ENCODE measurements around the gene PZP. TPM values are rescaled to one million over a fixed set of nuclear protein-coding genes. Genes with fewer than 3 reads are reported as not detected.
"Not testable (repeated sequence)": the region's sequence is repeated elsewhere in the genome, so short reads cannot be mapped to it uniquely, and the experiment has no call there.

PZP gene
- total RNA-seq (2014; rRNA removed; shearing (Covaris generic); ENCODE audit: low replicate concordance): not detected in 2 replicates

DNA sequence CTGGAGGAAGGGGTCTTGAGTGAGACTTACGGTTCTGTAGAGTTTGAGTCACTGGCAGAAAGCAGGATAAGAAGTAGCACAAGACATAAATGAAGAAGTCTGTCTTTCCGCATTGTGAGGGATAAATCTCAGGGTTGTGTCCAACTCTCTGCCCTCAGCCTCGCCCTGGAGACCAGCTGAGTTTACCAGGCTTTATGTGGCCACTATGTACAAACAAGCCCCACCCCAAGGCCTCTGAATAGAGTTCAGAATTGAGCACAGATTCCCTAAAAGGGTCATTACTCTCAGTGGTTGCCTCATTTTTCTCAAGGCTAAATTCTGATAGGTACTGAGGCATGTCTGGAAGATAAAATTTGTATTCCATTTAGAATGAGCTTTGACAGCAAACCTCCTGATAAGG lies at the start of gene PZP:
Gene PZP (minus strand): TSS at position 167 of the 400 bp plus-strand sequence. CDS start 54 bp downstream, at position 113.
- Histone ChIP-seq H2AFZ (ENCODE audit: low read length) (no peak within 1 kb of the TSS), H3K4me3 (ENCODE audit: low read length) (no peak within 1 kb of the TSS), H3K9me2 (replicated peaks; ENCODE audit: insufficient read depth, low read length) (no peaks in the 10 kb centered on the region), H3K4me2 (ENCODE audit: low read depth, low read length, poor library complexity, severe bottlenecking) (no peak within 1 kb of the TSS), H3K79me2 (ENCODE audit: low read length) (no peaks in the 10 kb centered on the region), H3K36me3 (ENCODE audit: insufficient read depth, low read length) (no peaks in the 10 kb centered on the region), H3K4me1 (ENCODE audit: low read length) (no peaks in the 10 kb centered on the region), H3K9ac (ENCODE audit: low read length) (no peak within 1 kb of the TSS), H3K9me3 (ENCODE audit: low read length) (no peaks in the 10 kb centered on the region), H3K27me3 (ENCODE audit: low read length) (no peaks in the 10 kb centered on the region), H4K20me1 (ENCODE audit: insufficient read depth, low read depth, low read length) (no peaks in the 10 kb centered on the region), H3K27ac (ENCODE audit: low read length) (no peak within 1 kb of the TSS)
- DNase-seq: no peak

- H3K9ac ChIP-seq (ENCODE audit: low read length): no peak overlapping the region
Measured at GRCh38 chr12:9256758-9257405, 48.7 kb upstream of the PZP start.

GRCh38 chr12:9256341-9256740 lies 48.1 kb upstream of the PZP start:
- no peak overlapping the region for H3K4me2 ChIP-seq (ENCODE audit: low read depth, low read length, poor library complexity, severe bottlenecking)
- no peak overlapping the region for H3K4me3 ChIP-seq (ENCODE audit: low read length)
- H3K9me3 ChIP-seq (ENCODE audit: low read length): no peaks in the 10 kb centered on the region
- no peak for DNase-seq
- H3K9me2 ChIP-seq (replicated peaks; ENCODE audit: insufficient read depth, low read length): no peaks in the 10 kb centered on the region
- no peaks in the 10 kb centered on the region for H3K4me1 ChIP-seq (ENCODE audit: low read length)
- H3K27ac ChIP-seq (ENCODE audit: low read length): no peak overlapping the region
- no peaks in the 10 kb centered on the region for H3K79me2 ChIP-seq (ENCODE audit: low read length)
- H3K9ac ChIP-seq (ENCODE audit: low read length): no peak overlapping the region
- H3K36me3 ChIP-seq (ENCODE audit: insufficient read depth, low read length): no peaks in the 10 kb centered on the region
- H2AFZ ChIP-seq (ENCODE audit: low read length): no peak overlapping the region
- no peaks in the 10 kb centered on the region for H4K20me1 ChIP-seq (ENCODE audit: insufficient read depth, low read depth, low read length)
- no peaks in the 10 kb centered on the region for H3K27me3 ChIP-seq (ENCODE audit: low read length)

More at GRCh38 chr12:9256758-9257405, 48.7 kb upstream of the PZP start:
- H3K9me3 ChIP-seq (ENCODE audit: low read length): no peaks in the 10 kb centered on the region
- no peak overlapping the region for H3K27ac ChIP-seq (ENCODE audit: low read length)
- H3K4me2 ChIP-seq (ENCODE audit: low read depth, low read length, poor library complexity, severe bottlenecking): no peak overlapping the region
- no peaks in the 10 kb centered on the region for H4K20me1 ChIP-seq (ENCODE audit: insufficient read depth, low read depth, low read length)
- no peaks in the 10 kb centered on the region for H3K36me3 ChIP-seq (ENCODE audit: insufficient read depth, low read length)
- no peak overlapping the region for H3K4me3 ChIP-seq (ENCODE audit: low read length)
- no peak overlapping the region for H2AFZ ChIP-seq (ENCODE audit: low read length)
- DNase-seq: no peak
- H3K4me1 ChIP-seq (ENCODE audit: low read length): no peaks in the 10 kb centered on the region
- H3K9me2 ChIP-seq (replicated peaks; ENCODE audit: insufficient read depth, low read length): no peaks in the 10 kb centered on the region
- H3K79me2 ChIP-seq (ENCODE audit: low read length): no peaks in the 10 kb centered on the region
- H3K27me3 ChIP-seq (ENCODE audit: low read length): no peaks in the 10 kb centered on the region

DNA sequence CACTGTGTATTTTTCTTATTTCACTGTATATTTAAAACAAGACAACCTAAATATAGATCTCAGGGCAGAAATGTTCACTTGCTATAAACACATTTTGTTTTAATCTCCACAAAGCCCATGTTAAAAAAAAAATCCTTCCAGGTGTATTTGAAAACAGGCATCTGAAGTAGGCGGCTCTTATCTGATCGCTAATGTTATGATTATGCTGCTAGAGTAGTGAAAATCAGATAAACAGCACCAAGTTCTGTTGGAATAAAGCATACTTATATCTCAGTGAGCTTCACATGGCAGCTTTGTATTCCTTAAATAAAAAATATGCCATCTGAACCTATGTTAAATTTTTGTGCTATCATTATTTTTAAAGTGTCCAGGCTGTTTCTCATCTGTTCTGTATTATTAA lies 47.6 kb upstream of the PZP start:
- no peaks in the 10 kb centered on the region for H3K9me3 ChIP-seq (ENCODE audit: low read length)
- no peaks in the 10 kb centered on the region for H3K79me2 ChIP-seq (ENCODE audit: low read length)
- DNase-seq: no peak
- no peak overlapping the region for H3K4me2 ChIP-seq (ENCODE audit: low read depth, low read length, poor library complexity, severe bottlenecking)
- no peak overlapping the region for H2AFZ ChIP-seq (ENCODE audit: low read length)
- no peaks in the 10 kb centered on the region for H4K20me1 ChIP-seq (ENCODE audit: insufficient read depth, low read depth, low read length)
- H3K36me3 ChIP-seq (ENCODE audit: insufficient read depth, low read length): no peaks in the 10 kb centered on the region
- H3K27me3 ChIP-seq (ENCODE audit: low read length): no peaks in the 10 kb centered on the region
- no peaks in the 10 kb centered on the region for H3K4me1 ChIP-seq (ENCODE audit: low read length)
- no peak overlapping the region for H3K4me3 ChIP-seq (ENCODE audit: low read length)
- H3K9me2 ChIP-seq (replicated peaks; ENCODE audit: insufficient read depth, low read length): no peaks in the 10 kb centered on the region
- no peak overlapping the region for H3K9ac ChIP-seq (ENCODE audit: low read length)
- H3K27ac ChIP-seq (ENCODE audit: low read length): no peak overlapping the region

GRCh38 chr12:9253464-9253863 lies 45.3 kb upstream of the PZP start:
- Histone ChIP-seq H3K4me2 (ENCODE audit: low read depth, low read length, poor library complexity, severe bottlenecking) (no peak overlapping the region), H4K20me1 (ENCODE audit: insufficient read depth, low read depth, low read length) (no peaks in the 10 kb centered on the region), H3K79me2 (ENCODE audit: low read length) (no peaks in the 10 kb centered on the region), H3K36me3 (ENCODE audit: insufficient read depth, low read length) (no peaks in the 10 kb centered on the region), H3K9ac (ENCODE audit: low read length) (no peak overlapping the region), H3K4me1 (ENCODE audit: low read length) (no peaks in the 10 kb centered on the region), H3K9me2 (replicated peaks; ENCODE audit: insufficient read depth, low read length) (no peaks in the 10 kb centered on the region), H3K27me3 (ENCODE audit: low read length) (no peaks in the 10 kb centered on the region), H3K9me3 (ENCODE audit: low read length) (no peaks in the 10 kb centered on the region), H3K27ac (ENCODE audit: low read length) (no peak overlapping the region), H3K4me3 (ENCODE audit: low read length) (no peak overlapping the region), H2AFZ (ENCODE audit: low read length) (no peak overlapping the region)
- DNase-seq: no peak

- H3K4me3 ChIP-seq (ENCODE audit: low read length); H3K9ac ChIP-seq (ENCODE audit: low read length); H2AFZ ChIP-seq (ENCODE audit: low read length); H3K36me3 ChIP-seq (ENCODE audit: insufficient read depth, low read length); DNase-seq; H4K20me1 ChIP-seq (ENCODE audit: insufficient read depth, low read depth, low read length); H3K9me3 ChIP-seq (ENCODE audit: low read length); H3K27ac ChIP-seq (ENCODE audit: low read length); H3K27me3 ChIP-seq (ENCODE audit: low read length); H3K4me2 ChIP-seq (ENCODE audit: low read depth, low read length, poor library complexity, severe bottlenecking); H3K4me1 ChIP-seq (ENCODE audit: low read length); H3K79me2 ChIP-seq (ENCODE audit: low read length); H3K9me2 ChIP-seq (replicated peaks; ENCODE audit: insufficient read depth, low read length): not testable (repeated sequence)
Measured at GRCh38 chr12:9252791-9253190, 44.6 kb upstream of the PZP start.

GRCh38 chr12:9252256-9252655 lies 44.1 kb upstream of the PZP start:
- Histone ChIP-seq H3K9ac (ENCODE audit: low read length) (no peak overlapping the region), H3K27ac (ENCODE audit: low read length) (no peak overlapping the region), H4K20me1 (ENCODE audit: insufficient read depth, low read depth, low read length) (no peaks in the 10 kb centered on the region), H3K4me1 (ENCODE audit: low read length) (no peaks in the 10 kb centered on the region), H3K9me2 (replicated peaks; ENCODE audit: insufficient read depth, low read length) (no peaks in the 10 kb centered on the region), H3K27me3 (ENCODE audit: low read length) (no peaks in the 10 kb centered on the region), H3K4me3 (ENCODE audit: low read length) (no peak overlapping the region), H3K36me3 (ENCODE audit: insufficient read depth, low read length) (no peaks in the 10 kb centered on the region), H2AFZ (ENCODE audit: low read length) (no peak overlapping the region), H3K4me2 (ENCODE audit: low read depth, low read length, poor library complexity, severe bottlenecking) (no peak overlapping the region), H3K79me2 (ENCODE audit: low read length) (no peaks in the 10 kb centered on the region), H3K9me3 (ENCODE audit: low read length) (no peaks in the 10 kb centered on the region)
- DNase-seq: no peak

DNA sequence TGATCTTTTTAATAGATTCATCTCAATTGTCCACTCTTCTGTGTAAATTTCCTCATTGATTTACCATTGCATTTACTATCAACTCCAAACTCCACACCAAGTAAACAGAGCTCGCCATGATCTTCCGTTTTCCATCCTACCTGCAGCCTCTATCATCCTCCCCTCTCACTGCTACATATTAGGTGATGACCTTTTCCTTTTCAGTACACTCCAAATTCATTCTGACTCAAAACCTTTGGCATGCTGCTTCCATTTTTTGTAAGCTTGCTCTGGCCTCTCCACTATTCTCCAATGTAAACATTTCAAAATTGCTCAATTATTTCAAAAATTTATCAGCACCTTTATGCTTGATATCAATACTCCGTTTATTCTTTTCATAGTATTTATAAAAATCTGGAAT lies 40.2 kb upstream of the PZP start:
- Histone ChIP-seq H2AFZ (ENCODE audit: low read length) (no peak overlapping the region), H3K27ac (ENCODE audit: low read length) (no peak overlapping the region), H3K79me2 (ENCODE audit: low read length) (no peaks in the 10 kb centered on the region), H4K20me1 (ENCODE audit: insufficient read depth, low read depth, low read length) (no peaks in the 10 kb centered on the region), H3K9ac (ENCODE audit: low read length) (no peak overlapping the region), H3K9me2 (replicated peaks; ENCODE audit: insufficient read depth, low read length) (no peaks in the 10 kb centered on the region), H3K4me3 (ENCODE audit: low read length) (no peak overlapping the region), H3K36me3 (ENCODE audit: insufficient read depth, low read length) (no peaks in the 10 kb centered on the region), H3K4me2 (ENCODE audit: low read depth, low read length, poor library complexity, severe bottlenecking) (no peak overlapping the region), H3K4me1 (ENCODE audit: low read length) (no peaks in the 10 kb centered on the region), H3K27me3 (ENCODE audit: low read length) (no peaks in the 10 kb centered on the region), H3K9me3 (ENCODE audit: low read length) (no peaks in the 10 kb centered on the region)
- no peak for DNase-seq
